ENCODE data around the gene SNRNP70. TPM values are rescaled to one million over a fixed set of nuclear protein-coding genes. Genes with fewer than 3 reads are reported as not detected.

Gene SNRNP70
- polyA plus RNA-seq, 4 donors = 317 to 333 (median 329) TPM

Other genes with a start within 250 kb of the SNRNP70 start
- gene HSD17B14, start 249.0 kb upstream of the SNRNP70 start, polyA plus RNA-seq (ENCODE audit: insufficient read length in 4 of 4) = 10 to 100 TPM; 25.9 to 44.8 (median 33.1) TPM
- 10 to 100 TPM; 20.4 to 28.7 (median 21.8) TPM for gene PLEKHA4, start 216.8 kb upstream of the SNRNP70 start, polyA plus RNA-seq (ENCODE audit: insufficient read length in 4 of 4)
- 10 to 100 TPM; 35.7 to 41.1 (median 36.2) TPM for gene PPP1R15A, start 213.0 kb upstream of the SNRNP70 start, polyA plus RNA-seq (ENCODE audit: insufficient read length in 4 of 4)
- gene TULP2, start 186.7 kb upstream of the SNRNP70 start, polyA plus RNA-seq (ENCODE audit: insufficient read length in 4 of 4) = 1 to 10 TPM in 1 of 4 donors, under 1 TPM in 3; 0.64 to 1.2 (median 0.85) TPM
- gene NUCB1, start 185.1 kb upstream of the SNRNP70 start, polyA plus RNA-seq (ENCODE audit: insufficient read length in 4 of 4) = 100 to 1,000 TPM; 273 to 369 (median 280) TPM
- 10 to 100 TPM in 1 of 4 donors, 1 to 10 TPM in 3; 4.9 to 11.6 (median 6.8) TPM for gene DHDH, start 151.8 kb upstream of the SNRNP70 start, polyA plus RNA-seq (ENCODE audit: insufficient read length in 4 of 4)
- gene BAX, start 130.6 kb upstream of the SNRNP70 start, polyA plus RNA-seq (ENCODE audit: insufficient read length in 4 of 4) = 10 to 100 TPM; 72.5 to 91.2 (median 79.4) TPM
- gene FTL, start 120.1 kb upstream of the SNRNP70 start, polyA plus RNA-seq (ENCODE audit: insufficient read length in 4 of 4) = 1,000 to 10,000 TPM; 2,163 to 3,232 (median 2,621) TPM
- 10 to 100 TPM; 40.5 to 47.3 (median 41.6) TPM for gene GYS1, start 92.1 kb upstream of the SNRNP70 start, polyA plus RNA-seq (ENCODE audit: insufficient read length in 4 of 4)
- gene RUVBL2, start 91.6 kb upstream of the SNRNP70 start, polyA plus RNA-seq (ENCODE audit: insufficient read length in 4 of 4) = 100 to 1,000 TPM in 1 of 4 donors, 10 to 100 TPM in 3; 77.1 to 105 (median 82.6) TPM
- under 1 TPM in 1 of 4 donors, not detected in 3; 0.26 TPM for gene LHB, start 68.4 kb upstream of the SNRNP70 start, polyA plus RNA-seq (ENCODE audit: insufficient read length in 4 of 4)
- not detected for gene CGB3, start 61.1 kb upstream of the SNRNP70 start, polyA plus RNA-seq (ENCODE audit: insufficient read length in 4 of 4)
- gene CGB2, start 53.6 kb upstream of the SNRNP70 start, polyA plus RNA-seq (ENCODE audit: insufficient read length in 4 of 4) = under 1 TPM in 1 of 4 donors, not detected in 3; 0.10 TPM
- gene CGB1, start 48.6 kb upstream of the SNRNP70 start, polyA plus RNA-seq (ENCODE audit: insufficient read length in 4 of 4) = not detected
- gene CGB5, start 41.6 kb upstream of the SNRNP70 start, polyA plus RNA-seq (ENCODE audit: insufficient read length in 4 of 4) = under 1 TPM in 2 of 4 donors, not detected in 2; 0.13 to 0.29 TPM
- gene CGB8, start 36.3 kb upstream of the SNRNP70 start, polyA plus RNA-seq (ENCODE audit: insufficient read length in 4 of 4) = under 1 TPM in 2 of 4 donors, not detected in 2; 0.12 to 0.51 TPM
- gene CGB7, start 27.7 kb upstream of the SNRNP70 start, polyA plus RNA-seq (ENCODE audit: insufficient read length in 4 of 4) = 1 to 10 TPM in 2 of 4 donors, under 1 TPM in 2; 0.79 to 1.9 (median 1.3) TPM
- gene NTF4, start 20.6 kb upstream of the SNRNP70 start, polyA plus RNA-seq (ENCODE audit: insufficient read length in 4 of 4) = 1 to 10 TPM; 3.0 to 4.6 (median 3.7) TPM
- gene KCNA7, start 12.8 kb upstream of the SNRNP70 start, polyA plus RNA-seq (ENCODE audit: insufficient read length in 4 of 4) = under 1 TPM in 3 of 4 donors, not detected in 1; 0.03 to 0.07 (median 0.06) TPM
- gene LIN7B, start 28.9 kb downstream of the SNRNP70 start, polyA plus RNA-seq (ENCODE audit: insufficient read length in 4 of 4) = 1 to 10 TPM; 7.7 to 8.9 (median 8.2) TPM
- gene C19orf73, start 33.7 kb downstream of the SNRNP70 start, polyA plus RNA-seq (ENCODE audit: insufficient read length in 4 of 4) = 1 to 10 TPM in 1 of 4 donors, under 1 TPM in 3; 0.59 to 1.2 (median 0.86) TPM
- gene PPFIA3, start 34.1 kb downstream of the SNRNP70 start, polyA plus RNA-seq (ENCODE audit: insufficient read length in 4 of 4) = 1 to 10 TPM; 5.5 to 9.4 (median 6.0) TPM
- gene HRC, start 69.9 kb downstream of the SNRNP70 start, polyA plus RNA-seq (ENCODE audit: insufficient read length in 4 of 4) = 10 to 100 TPM; 27.0 to 30.6 (median 29.7) TPM
- gene TRPM4, start 72.3 kb downstream of the SNRNP70 start, polyA plus RNA-seq (ENCODE audit: insufficient read length in 4 of 4) = 10 to 100 TPM; 26.6 to 38.0 (median 31.0) TPM
- 1 to 10 TPM; 2.5 to 3.3 (median 2.8) TPM for gene SLC6A16, start 239.7 kb downstream of the SNRNP70 start, polyA plus RNA-seq (ENCODE audit: insufficient read length in 4 of 4)
- 10 to 100 TPM; 28.9 to 42.9 (median 36.0) TPM for gene CD37, start 250.0 kb downstream of the SNRNP70 start, polyA plus RNA-seq (ENCODE audit: insufficient read length in 4 of 4)